CD14-positive monocyte (primary cell): Measurements from ENCODE around the gene BANP. TPM values are rescaled to one million over a fixed set of nuclear protein-coding genes. Genes with fewer than 3 reads are reported as not detected.
A peak's percentile ranks its signal among the peaks of the same experiment; 100 is the strongest.
"Not testable (repeated sequence)": the region's sequence is repeated elsewhere in the genome, so short reads cannot be mapped to it uniquely, and the experiment has no call there.

Source experiments
- DNase-seq, 3 donors: peaks; one replicate each; pipeline ENCODE4 v3.0.0-alpha.2; 2011 to 2022
- H2AFZ ChIP-seq: 2 replicates; pipeline ENCODE4 v1.6.0; 2012; ENCODE audit warnings: mild to moderate bottlenecking, low read depth, low read length, inconsistent platforms; ENCODE audit not compliant: insufficient read depth, poor library complexity, severe bottlenecking
- H3K27ac ChIP-seq, 2 donors: 1 replicate in 1 of 2; 2 replicates in 1 of 2; pipeline ENCODE4 v1.5.1; 2012 to 2013; ENCODE audit warnings: low read length in 2 of 2, control low read depth in 1 of 2, inconsistent platforms in 1 of 2, low read depth in 1 of 2, mild to moderate bottlenecking in 1 of 2
- H3K27me3 ChIP-seq, 2 donors: one replicate each; pipeline versions ENCODE4 v1.6.0 to v1.6.1; 2011 to 2013; ENCODE audit warnings: low read length in 2 of 2; ENCODE audit not compliant: control insufficient read depth in 2 of 2, insufficient read depth in 2 of 2
- H3K36me3 ChIP-seq, 2 donors: replicated peaks in 1 of 2; 1 replicate in 1 of 2; 2 replicates in 1 of 2; pipeline versions ENCODE4 v1.5.1 to v1.6.1; 2012 to 2013; ENCODE audit warnings: low read length in 2 of 2, control low read depth in 1 of 2, inconsistent platforms in 1 of 2, mild to moderate bottlenecking in 1 of 2; ENCODE audit not compliant: insufficient read depth in 2 of 2, control insufficient read depth in 1 of 2
- H3K4me1 ChIP-seq, 2 donors: 1 replicate in 1 of 2; 2 replicates in 1 of 2; pipeline versions ENCODE4 v1.5.1 to v1.6.1; 2012 to 2013; ENCODE audit warnings: low read length in 2 of 2, control low read depth in 1 of 2, inconsistent platforms in 1 of 2, mild to moderate bottlenecking in 1 of 2, moderate library complexity in 1 of 2; ENCODE audit not compliant: insufficient read depth in 2 of 2, control insufficient read depth in 1 of 2
- H3K4me2 ChIP-seq: replicated peaks from 2 replicates; pipeline ENCODE3; 2012; ENCODE audit warnings: low read length, moderate library complexity, mild to moderate bottlenecking; ENCODE audit not compliant: poor library complexity, severe bottlenecking; ENCODE audit errors: extremely low read depth
- H3K4me3 ChIP-seq, 3 experiments: fragments of 200-600 bp in 1 of 3; sonication (generic) in 1 of 3; replicated peaks in 1 of 3; 1 replicate in 2 of 3; 2 replicates in 1 of 3; pipeline ENCODE4 v1.5.1; 2011 to 2013; ENCODE audit warnings: low read length in 3 of 3, mild to moderate bottlenecking in 3 of 3, control low read depth in 2 of 3, low read depth in 2 of 3, inconsistent platforms in 1 of 3, moderate library complexity in 1 of 3
- H3K79me2 ChIP-seq: 2 replicates; pipeline ENCODE4 v1.6.0; 2012; ENCODE audit warnings: mild to moderate bottlenecking, control low read depth, inconsistent platforms, low read length, moderate library complexity; ENCODE audit not compliant: insufficient read depth
- H3K9ac ChIP-seq: 2 replicates; pipeline ENCODE4 v1.6.0; 2017; ENCODE audit warnings: low read length, mild to moderate bottlenecking; ENCODE audit not compliant: insufficient read depth, poor library complexity, severe bottlenecking
- H3K9me3 ChIP-seq, 2 donors: replicated peaks in 1 of 2; 1 replicate in 1 of 2; 2 replicates in 1 of 2; pipeline versions ENCODE4 v1.5.1 to v1.6.1; 2012 to 2013; ENCODE audit warnings: low read length in 2 of 2, control low read depth in 1 of 2; ENCODE audit not compliant: control insufficient read depth in 1 of 2, insufficient read depth in 1 of 2
- H4K20me1 ChIP-seq: 2 replicates; pipeline ENCODE4 v1.6.0; 2012; ENCODE audit warnings: mild to moderate bottlenecking, low read length, control low read depth, moderate library complexity; ENCODE audit not compliant: insufficient read depth
- H3K27ac Mint-ChIP-seq, 7 donors: one replicate each; pipeline ENCODE4 v1.8.0; 2020; ENCODE audit warnings: mild to moderate bottlenecking in 7 of 7, mixed read lengths in 7 of 7, moderate library complexity in 6 of 7, inconsistent platforms in 2 of 7
- H3K27me3 Mint-ChIP-seq, 3 donors: one replicate each; pipeline ENCODE4 v1.8.0; 2021 to 2022; ENCODE audit warnings: low read depth in 3 of 3, mild to moderate bottlenecking in 3 of 3, mixed read lengths in 3 of 3, moderate library complexity in 3 of 3, inconsistent platforms in 1 of 3
- H3K36me3 Mint-ChIP-seq, 2 donors: one replicate each; pipeline ENCODE4 v1.8.0; 2020; ENCODE audit warnings: mixed read lengths in 2 of 2, inconsistent platforms in 1 of 2, mild to moderate bottlenecking in 1 of 2
- H3K4me1 Mint-ChIP-seq: one replicate; pipeline ENCODE4 v1.8.0; 2020; ENCODE audit warnings: mild to moderate bottlenecking, mixed read lengths
- H3K4me3 Mint-ChIP-seq, 2 donors: one replicate each; pipeline ENCODE4 v1.8.0; 2020; ENCODE audit warnings: mild to moderate bottlenecking in 2 of 2, mixed read lengths in 2 of 2, moderate library complexity in 1 of 2
- H3K9me3 Mint-ChIP-seq, 7 donors: one replicate each; pipeline ENCODE4 v1.8.0; 2020 to 2022; ENCODE audit warnings: mixed read lengths in 7 of 7, mild to moderate bottlenecking in 6 of 7, moderate library complexity in 6 of 7, inconsistent platforms in 2 of 7
- WGBS: methylation state at CpG from one replicate; pipeline ENCODE4 v1.1.5; 2013; ENCODE audit warnings: missing lambda C conversion rate; ENCODE audit not compliant: insufficient coverage; 5-methylcytosine and 5-hydroxymethylcytosine counted together
- intact Hi-C, 2 donors: fragments of 100-400 bp; cut with micrococcal nuclease; formaldehyde crosslinking; loops; one replicate each; pipeline versions ENCODE4 v1.15.0 to v1.15.1; 2023
- polyA plus RNA-seq, 3 donors: library from polyadenylated mRNA; depleted of rRNA in 1 of 3; unstranded in 2 of 3; stranded (reverse) in 1 of 3; fragments of 300-500 nt in 2 of 3; fragments of >200 nt in 1 of 3; fragmentation: Illumina TruSeq in 2 of 3; gene quantifications; 1 replicate in 2 of 3; 2 replicates in 1 of 3; pipeline ENCODE4 v1.2.3, GENCODE V29; 2012 to 2021

Gene BANP
- polyA plus RNA-seq, 3 donors, result 10.1 to 40.9 (median 11.7) TPM

GRCh38 chr16:88093556-88094252, 142.5 kb downstream of the BANP start:
- H3K27ac Mint-ChIP-seq, result peak overlapping the region in 1 of 7 donors; percentile 54
- H2AFZ ChIP-seq, H3K9ac ChIP-seq, H3K4me2 ChIP-seq, H3K4me3 Mint-ChIP-seq, H3K27me3 ChIP-seq, H3K36me3 ChIP-seq, H4K20me1 ChIP-seq, DNase-seq, H3K79me2 ChIP-seq, H3K4me3 ChIP-seq, H3K36me3 Mint-ChIP-seq, intact Hi-C loops, H3K27ac ChIP-seq: not testable (repeated sequence)
- peaks cover 0 to 28% of the 10 kb centered on the region in 2 donors for H3K9me3 ChIP-seq
- peaks cover 4 to 10% (median 4%) of the 10 kb centered on the region in 3 donors for H3K27me3 Mint-ChIP-seq
- H3K9me3 Mint-ChIP-seq, result peaks cover 8 to 39% (median 27%) of the 10 kb centered on the region in 7 donors
- 90% methylated on average over 17 of the region's 25 CpGs for WGBS
- H3K4me1 ChIP-seq, result peaks cover 13 to 15% of the 10 kb centered on the region in 2 donors
- peaks cover 14% of the 10 kb centered on the region for H3K4me1 Mint-ChIP-seq

- not testable (repeated sequence) for H3K36me3 Mint-ChIP-seq
- WGBS, result 95% methylated on average over 11 of the region's 17 CpGs
These were observed 143.0 kb downstream of the BANP start for GRCh38 chr16:88094253-88094575.

GRCh38 chr16:88094900-88095299, 143.7 kb downstream of the BANP start:
- H3K27me3 ChIP-seq, H3K4me1 ChIP-seq, H3K9ac ChIP-seq, H3K27ac ChIP-seq, H3K4me3 ChIP-seq, DNase-seq, H3K4me2 ChIP-seq, H3K4me1 Mint-ChIP-seq, intact Hi-C loops, H3K36me3 Mint-ChIP-seq, H4K20me1 ChIP-seq, H3K27ac Mint-ChIP-seq, H2AFZ ChIP-seq, H3K4me3 Mint-ChIP-seq, H3K79me2 ChIP-seq, H3K36me3 ChIP-seq: not testable (repeated sequence)
- Mint-ChIP-seq H3K9me3 (peaks cover 8 to 39% (median 27%) of the 10 kb centered on the region in 7 donors), H3K27me3 (peaks cover 7 to 18% (median 8%) of the 10 kb centered on the region in 3 donors)
- peaks cover 0 to 28% of the 10 kb centered on the region in 2 donors for H3K9me3 ChIP-seq
- 80% methylated on average over 1 of the region's 3 CpGs for WGBS

More at GRCh38 chr16:88094253-88094575, 143.0 kb downstream of the BANP start:
- H2AFZ ChIP-seq, H3K4me3 ChIP-seq, H3K27ac Mint-ChIP-seq, H3K4me2 ChIP-seq, H3K36me3 ChIP-seq, H4K20me1 ChIP-seq, DNase-seq, H3K27me3 ChIP-seq, H3K79me2 ChIP-seq, intact Hi-C loops, H3K9ac ChIP-seq, H3K4me3 Mint-ChIP-seq, H3K27ac ChIP-seq: not testable (repeated sequence)
- peaks cover 13% of the 10 kb centered on the region in 2 donors for H3K4me1 ChIP-seq
- Mint-ChIP-seq H3K4me1 (peaks cover 14% of the 10 kb centered on the region), H3K27me3 (peaks cover 4 to 12% (median 7%) of the 10 kb centered on the region in 3 donors), H3K9me3 (peaks cover 8 to 39% (median 27%) of the 10 kb centered on the region in 7 donors)
- peaks cover 0 to 28% of the 10 kb centered on the region in 2 donors for H3K9me3 ChIP-seq

GRCh38 chr16:88096659-88097058, 145.4 kb downstream of the BANP start:
- H3K36me3 Mint-ChIP-seq, DNase-seq, H4K20me1 ChIP-seq, H3K27ac ChIP-seq, H3K4me3 Mint-ChIP-seq, H3K9ac ChIP-seq, H3K4me1 Mint-ChIP-seq, H3K4me3 ChIP-seq, H3K27ac Mint-ChIP-seq, H3K4me2 ChIP-seq, H3K36me3 ChIP-seq, H3K79me2 ChIP-seq, intact Hi-C loops, H3K4me1 ChIP-seq, H2AFZ ChIP-seq: not testable (repeated sequence)
- H3K9me3 ChIP-seq, result peaks cover 0 to 28% of the 10 kb centered on the region in 2 donors
- peaks cover 22 to 34% (median 24%) of the 10 kb centered on the region in 3 donors for H3K27me3 Mint-ChIP-seq
- 100% methylated on average over 1 of the region's 2 CpGs for WGBS
- peaks cover 8 to 39% (median 27%) of the 10 kb centered on the region in 7 donors for H3K9me3 Mint-ChIP-seq
- peaks cover 0 to 10% of the 10 kb centered on the region in 2 donors for H3K27me3 ChIP-seq
